Rectal smooth muscle tissue (tissue), 1 donor: ENCODE data around the gene SRSF5.

Experiments
- H3K27ac ChIP-seq: one replicate; pipeline ENCODE4 v1.7.0; 2013; ENCODE audit warnings: low read depth, low read length, inconsistent platforms
- H3K27me3 ChIP-seq: one replicate; pipeline ENCODE4 v1.7.0; 2013; ENCODE audit warnings: low read length; ENCODE audit not compliant: control insufficient read depth, insufficient read depth
- H3K36me3 ChIP-seq: one replicate; pipeline ENCODE4 v1.7.0; 2013; ENCODE audit warnings: low read length; ENCODE audit not compliant: control insufficient read depth, insufficient read depth
- H3K4me1 ChIP-seq: one replicate; pipeline ENCODE4 v1.7.0; 2013; ENCODE audit warnings: low read length; ENCODE audit not compliant: control insufficient read depth, insufficient read depth
- H3K4me3 ChIP-seq: one replicate; pipeline ENCODE4 v1.7.0; 2013; ENCODE audit warnings: low read length
- H3K9ac ChIP-seq: one replicate; pipeline ENCODE4 v1.7.0; 2013; ENCODE audit warnings: low read length

The SRSF5 gene

GRCh38 chr14:69754487-69754886 is 12.5 kb upstream of the SRSF5 start:
- Histone ChIP-seq H3K4me1 (no peaks in the 10 kb centered on the region), H3K27ac (no peak overlapping the region), H3K9ac (no peak overlapping the region), H3K4me3 (no peak overlapping the region), H3K27me3 (no peaks in the 10 kb centered on the region), H3K36me3 (no peaks in the 10 kb centered on the region)

- H3K36me3 ChIP-seq: no peaks in the 10 kb centered on the region
- H3K27ac ChIP-seq: no peak overlapping the region
- no peaks in the 10 kb centered on the region for H3K4me1 ChIP-seq
- H3K9ac ChIP-seq: no peak overlapping the region
- H3K4me3 ChIP-seq: no peak overlapping the region
- no peaks in the 10 kb centered on the region for H3K27me3 ChIP-seq
Measured at GRCh38 chr14:69755296-69755695, 11.6 kb upstream of the SRSF5 start.

GRCh38 chr14:69755784-69756183 is 11.2 kb upstream of the SRSF5 start:
- Histone ChIP-seq H3K27ac (no peak overlapping the region), H3K4me1 (no peaks in the 10 kb centered on the region), H3K36me3 (no peaks in the 10 kb centered on the region), H3K4me3 (no peak overlapping the region), H3K27me3 (no peaks in the 10 kb centered on the region), H3K9ac (no peak overlapping the region)

GRCh38 chr14:69756298-69756697 is 10.6 kb upstream of the SRSF5 start:
- H3K27ac ChIP-seq: no peak overlapping the region
- H3K27me3 ChIP-seq: no peaks in the 10 kb centered on the region
- H3K4me1 ChIP-seq: no peaks in the 10 kb centered on the region
- H3K4me3 ChIP-seq: no peak overlapping the region
- no peaks in the 10 kb centered on the region for H3K36me3 ChIP-seq
- no peak overlapping the region for H3K9ac ChIP-seq

- Histone ChIP-seq H3K27ac (no peak overlapping the region), H3K4me3 (no peak overlapping the region), H3K36me3 (no peaks in the 10 kb centered on the region), H3K27me3 (no peaks in the 10 kb centered on the region), H3K9ac (no peak overlapping the region), H3K4me1 (no peaks in the 10 kb centered on the region)
Measured at GRCh38 chr14:69760810-69761209, 6.1 kb upstream of the SRSF5 start.

- H3K36me3 ChIP-seq: peaks cover 12% of the 10 kb centered on the region
- no peak overlapping the region for H3K4me3 ChIP-seq
- H3K27me3 ChIP-seq: no peaks in the 10 kb centered on the region
- peaks cover 12% of the 10 kb centered on the region for H3K4me1 ChIP-seq
- H3K27ac ChIP-seq: no peak overlapping the region
- no peak overlapping the region for H3K9ac ChIP-seq
Measured at GRCh38 chr14:69763761-69764510, 3.0 kb upstream of the SRSF5 start.

- H3K4me1 ChIP-seq: peaks cover 23% of the 10 kb centered on the region
- no peaks in the 10 kb centered on the region for H3K27me3 ChIP-seq
- peaks cover 32% of the 10 kb centered on the region for H3K36me3 ChIP-seq
- peak overlapping the region; percentile 98 for H3K9ac ChIP-seq
- H3K27ac ChIP-seq: peak overlapping the region; percentile 98
- H3K4me3 ChIP-seq: peak overlapping the region; percentile 83
Measured at GRCh38 chr14:69767369-69767999, 542 bp downstream of the SRSF5 start.

- Histone ChIP-seq H3K27ac (no peak overlapping the region), H3K4me3 (peak overlapping the region; percentile 83), H3K9ac (no peak overlapping the region), H3K36me3 (peaks cover 36% of the 10 kb centered on the region), H3K27me3 (no peaks in the 10 kb centered on the region), H3K4me1 (peaks cover 23% of the 10 kb centered on the region)
Measured at GRCh38 chr14:69768873-69769272, 1.9 kb downstream of the SRSF5 start.

- H3K9ac ChIP-seq: no peak overlapping the region
- H3K4me1 ChIP-seq: peaks cover 23% of the 10 kb centered on the region
- H3K27ac ChIP-seq: no peak overlapping the region
- H3K27me3 ChIP-seq: no peaks in the 10 kb centered on the region
- H3K4me3 ChIP-seq: no peak overlapping the region
- peaks cover 36% of the 10 kb centered on the region for H3K36me3 ChIP-seq
Measured at GRCh38 chr14:69769623-69770022, 2.7 kb downstream of the SRSF5 start.

GRCh38 chr14:69770559-69770958 is 3.6 kb downstream of the SRSF5 start:
- Histone ChIP-seq H3K4me1 (peaks cover 23% of the 10 kb centered on the region), H3K27ac (no peak overlapping the region), H3K4me3 (no peak overlapping the region), H3K9ac (no peak overlapping the region), H3K27me3 (no peaks in the 10 kb centered on the region), H3K36me3 (peaks cover 36% of the 10 kb centered on the region)

- no peak overlapping the region for H3K27ac ChIP-seq
- H3K4me1 ChIP-seq: peaks cover 23% of the 10 kb centered on the region
- peaks cover 39% of the 10 kb centered on the region for H3K36me3 ChIP-seq
- no peak overlapping the region for H3K4me3 ChIP-seq
- H3K9ac ChIP-seq: no peak overlapping the region
- H3K27me3 ChIP-seq: no peaks in the 10 kb centered on the region
Measured at GRCh38 chr14:69771136-69771535, 4.2 kb downstream of the SRSF5 start.

- no peak overlapping the region for H3K27ac ChIP-seq
- peaks cover 20% of the 10 kb centered on the region for H3K4me1 ChIP-seq
- peaks cover 47% of the 10 kb centered on the region for H3K36me3 ChIP-seq
Measured at GRCh38 chr14:69772082-69773017, 5.4 kb downstream of the SRSF5 start.

More at GRCh38 chr14:69772082-69773017, 5.4 kb downstream of the SRSF5 start:
- Histone ChIP-seq H3K27me3 (no peaks in the 10 kb centered on the region), H3K9ac (no peak overlapping the region), H3K4me3 (no peak overlapping the region)
